HEK293 (cell line): Measurements from ENCODE around the gene SLC38A9.

Source experiments
- CTCF ChIA-PET: fragments of 350-600 bp; formaldehyde crosslinking; extraction: SDS; loops from one replicate; lab custom pipeline; 2021; ENCODE audit warnings: antibody characterized with exemption; lab: Yijun Ruan, JAX
- POLR2A ChIA-PET: fragments of 300-600 bp; formaldehyde crosslinking; extraction: SDS; loops from one replicate; lab custom pipeline; 2020; ENCODE audit warnings: antibody characterized with exemption, inconsistent platforms; lab: Yijun Ruan, JAX
- H3K27ac ChIP-seq: fragments of 200-500 bp; sonication (Bioruptor generic); 2 replicates; pipeline ENCODE4 v1.5.1; 2014; ENCODE audit warnings: low read depth, low read length, control low read depth, inconsistent platforms; ENCODE audit errors: extremely low read depth
- H3K36me3 ChIP-seq, 2 experiments: fragments of 200-500 bp in 1 of 2; sonication (Bioruptor generic) in 1 of 2; 1 replicate in 1 of 2; 2 replicates in 1 of 2; pipeline ENCODE4 v1.5.1; 2014 to 2017; ENCODE audit warnings: inconsistent platforms in 2 of 2, low read length in 2 of 2; ENCODE audit not compliant: control insufficient read depth in 2 of 2, insufficient read depth in 1 of 2
- H3K4me1 ChIP-seq: fragments of 200-500 bp; sonication (Bioruptor generic); 2 replicates; pipeline ENCODE4 v1.5.1; 2014; ENCODE audit warnings: mild to moderate bottlenecking, low read length, inconsistent platforms; ENCODE audit not compliant: control insufficient read depth, insufficient read depth
- H3K4me3 ChIP-seq: 2 replicates; pipeline ENCODE4 v1.5.1; 2011; ENCODE audit warnings: low read depth, mild to moderate bottlenecking, control low read depth, low read length, moderate library complexity
- H3K9me3 ChIP-seq: fragments of 200-500 bp; sonication (Bioruptor generic); 2 replicates; pipeline ENCODE4 v1.5.1; 2014; ENCODE audit warnings: low read depth, low read length, inconsistent platforms; ENCODE audit not compliant: control insufficient read depth, insufficient read depth
- FEZF1 ChIP-seq: fragments of 450-650 bp; formaldehyde crosslinking; IDR thresholded peaks from 2 replicates; pipeline ENCODE4 v1.5.1; 2016; ENCODE audit warnings: missing biosample characterization, missing genetic modification characterization
- GLIS1 ChIP-seq: fragments of 450-650 bp; formaldehyde crosslinking; IDR thresholded peaks from 2 replicates; pipeline ENCODE4 v1.5.1; 2016; ENCODE audit warnings: missing biosample characterization, missing genetic modification characterization
- KLF1 ChIP-seq: fragments of 450-650 bp; formaldehyde crosslinking; IDR thresholded peaks from 2 replicates; pipeline ENCODE4 v1.5.1; 2016; ENCODE audit warnings: missing biosample characterization, missing genetic modification characterization
- PRDM4 ChIP-seq: fragments of 450-650 bp; formaldehyde crosslinking; IDR thresholded peaks from 2 replicates; pipeline ENCODE4 v1.5.1; 2017; ENCODE audit warnings: missing biosample characterization, missing genetic modification characterization
- PRDM6 ChIP-seq: fragments of 450-650 bp; formaldehyde crosslinking; IDR thresholded peaks from 2 replicates; pipeline ENCODE4 v1.5.1; 2017; ENCODE audit warnings: missing biosample characterization, missing genetic modification characterization
- SALL2 ChIP-seq: fragments of 450-650 bp; formaldehyde crosslinking; IDR thresholded peaks from 2 replicates; pipeline ENCODE4 v1.5.0; 2017; ENCODE audit warnings: missing biosample characterization, mild to moderate bottlenecking, missing genetic modification characterization, borderline replicate concordance
- ZBTB44 ChIP-seq: fragments of 450-650 bp; IDR thresholded peaks from 2 replicates; pipeline ENCODE4 v1.5.1; 2018; ENCODE audit warnings: missing biosample characterization, mild to moderate bottlenecking, missing genetic modification characterization
- ZNF114 ChIP-seq: fragments of 450-650 bp; formaldehyde crosslinking; IDR thresholded peaks from 2 replicates; pipeline ENCODE4 v1.5.0; 2017; ENCODE audit warnings: missing biosample characterization, missing genetic modification characterization
- ZNF146 ChIP-seq: fragments of 450-650 bp; formaldehyde crosslinking; IDR thresholded peaks from 2 replicates; pipeline ENCODE4 v1.5.1; 2016; ENCODE audit warnings: missing biosample characterization, missing genetic modification characterization
- ZNF214 ChIP-seq: fragments of 450-650 bp; formaldehyde crosslinking; IDR thresholded peaks from 2 replicates; pipeline ENCODE4 v1.5.1; 2017; ENCODE audit warnings: missing biosample characterization, mild to moderate bottlenecking, missing genetic modification characterization, borderline replicate concordance
- ZNF23 ChIP-seq: fragments of 450-650 bp; formaldehyde crosslinking; IDR thresholded peaks from 2 replicates; pipeline ENCODE4 v1.5.1; 2016; ENCODE audit warnings: missing biosample characterization, missing genetic modification characterization, borderline replicate concordance
- ZNF311 ChIP-seq: fragments of 450-650 bp; formaldehyde crosslinking; IDR thresholded peaks from 2 replicates; pipeline ENCODE4 v1.5.1; 2017; ENCODE audit warnings: missing biosample characterization, missing genetic modification characterization, borderline replicate concordance
- ZNF335 ChIP-seq: fragments of 450-650 bp; formaldehyde crosslinking; conservative IDR thresholded peaks from 2 replicates; pipeline ENCODE4 v1.5.1; 2016; ENCODE audit warnings: missing biosample characterization, missing genetic modification characterization
- ZNF404 ChIP-seq: fragments of 450-650 bp; formaldehyde crosslinking; IDR thresholded peaks from 2 replicates; pipeline ENCODE4 v1.5.1; 2017; ENCODE audit warnings: missing biosample characterization, missing genetic modification characterization
- ZNF426 ChIP-seq: fragments of 450-650 bp; formaldehyde crosslinking; IDR thresholded peaks from 2 replicates; pipeline ENCODE4 v1.5.1; 2017; ENCODE audit warnings: missing biosample characterization, missing genetic modification characterization, mild to moderate bottlenecking, inconsistent platforms, moderate library complexity
- ZNF473 ChIP-seq: fragments of 450-650 bp; formaldehyde crosslinking; IDR thresholded peaks from 2 replicates; pipeline ENCODE4 v1.5.1; 2017; ENCODE audit warnings: missing biosample characterization, missing genetic modification characterization
- ZNF513 ChIP-seq: fragments of 450-650 bp; IDR thresholded peaks from 2 replicates; pipeline ENCODE4 v1.5.1; 2018; ENCODE audit warnings: missing biosample characterization, missing genetic modification characterization
- ZNF549 ChIP-seq: fragments of 450-650 bp; IDR thresholded peaks from 2 replicates; pipeline ENCODE4 v1.5.1; 2018; ENCODE audit warnings: missing biosample characterization, missing genetic modification characterization, mild to moderate bottlenecking, inconsistent platforms, moderate library complexity
- ZNF600 ChIP-seq: fragments of 450-650 bp; formaldehyde crosslinking; IDR thresholded peaks from 2 replicates; pipeline ENCODE4 v1.5.1; 2016; ENCODE audit warnings: missing biosample characterization, missing genetic modification characterization
- ZNF621 ChIP-seq: fragments of 450-650 bp; formaldehyde crosslinking; IDR thresholded peaks from 2 replicates; pipeline ENCODE4 v1.5.1; 2017; ENCODE audit warnings: missing biosample characterization, missing genetic modification characterization
- ZNF629 ChIP-seq: fragments of 450-650 bp; formaldehyde crosslinking; IDR thresholded peaks from 2 replicates; pipeline ENCODE4 v1.5.1; 2017; ENCODE audit warnings: missing biosample characterization, missing genetic modification characterization
- ZNF645 ChIP-seq: fragments of 450-650 bp; formaldehyde crosslinking; IDR thresholded peaks from 2 replicates; pipeline ENCODE4; 2016; ENCODE audit warnings: missing biosample characterization, missing genetic modification characterization
- ZNF658 ChIP-seq: fragments of 450-650 bp; formaldehyde crosslinking; IDR thresholded peaks from 2 replicates; pipeline ENCODE4; 2016; ENCODE audit warnings: missing biosample characterization, missing genetic modification characterization
- ZNF76 ChIP-seq: fragments of 450-650 bp; formaldehyde crosslinking; IDR thresholded peaks from 2 replicates; pipeline ENCODE4; 2016; ENCODE audit warnings: low read depth, missing biosample characterization, missing genetic modification characterization, borderline replicate concordance
- ZSCAN23 ChIP-seq: fragments of 450-650 bp; formaldehyde crosslinking; IDR thresholded peaks from 2 replicates; pipeline ENCODE4 v1.5.1; 2016; ENCODE audit warnings: missing biosample characterization, missing genetic modification characterization
- ZSCAN30 ChIP-seq: fragments of 450-650 bp; IDR thresholded peaks from 2 replicates; pipeline ENCODE4 v1.5.1; 2018; ENCODE audit warnings: missing biosample characterization, mild to moderate bottlenecking, missing genetic modification characterization, moderate library complexity

SLC38A9 gene

GRCh38 chr5:55601628-55602027 lies 110.5 kb downstream of the SLC38A9 start:
- POLR2A ChIA-PET: interaction anchor here (1.0 kb wide), 2 partner anchors 8 to 25 kb away, joined by 3 to 6 read pairs; no protein-coding TSS in a partner anchor

GRCh38 chr5:55601204-55601618 lies 110.9 kb downstream of the SLC38A9 start:
- H3K4me3 ChIP-seq: no peak overlapping the region
- ChIA-PET POLR2A (interaction anchor here (1.0 kb wide), 2 partner anchors 8 to 26 kb away, joined by 3 to 6 read pairs; no protein-coding TSS in a partner anchor), CTCF (no interaction called here)
- peak overlapping the region; percentile 27 for H3K27ac ChIP-seq
- no peaks in the 10 kb centered on the region for H3K9me3 ChIP-seq
- H3K4me1 ChIP-seq: peaks cover 26% of the 10 kb centered on the region
- no peaks in the 10 kb centered on the region for H3K36me3 ChIP-seq
- TF ChIP-seq ZNF629 (tag by site-specific recombination) (0 out of 2 replicates have a peak, but pooled peaks have one; percentile 25), ZSCAN23 (tag by site-specific recombination) (no peak), GLIS1 (peak; percentile 59), ZNF335 (tag by site-specific recombination) (no peak; the same call in 1 of the 2 replicates), ZNF426 (tag by site-specific recombination) (no peak), ZNF645 (no peak), ZNF549 (no peak), PRDM6 (tag by site-specific recombination) (peak; percentile 75), KLF1 (tag by site-specific recombination) (peak; percentile 93), ZNF214 (tag by site-specific recombination) (no peak), ZNF600 (tag by site-specific recombination) (0 out of 2 replicates have a peak, but pooled peaks have one; percentile 30), ZNF146 (tag by site-specific recombination) (no peak), FEZF1 (tag by site-specific recombination) (peak; percentile 95)

More at GRCh38 chr5:55601628-55602027, 110.5 kb downstream of the SLC38A9 start:
- Histone ChIP-seq H3K4me1 (peaks cover 26% of the 10 kb centered on the region), H3K27ac (peak overlapping the region; percentile 27), H3K36me3 (no peaks in the 10 kb centered on the region), H3K4me3 (no peak overlapping the region), H3K9me3 (no peaks in the 10 kb centered on the region)
- no peak for TF ChIP-seq ZNF621
- no peak for TF ChIP-seq ZNF23
- no peak for TF ChIP-seq ZNF658 (tag by site-specific recombination)
- TF ChIP-seq ZNF513 (tag by site-specific recombination): no peak
- no peak for TF ChIP-seq ZNF114 (tag by site-specific recombination)
- no peak for TF ChIP-seq ZNF404 (tag by site-specific recombination)
- TF ChIP-seq ZNF311 (tag by site-specific recombination): no peak
- TF ChIP-seq ZNF76 (tag by site-specific recombination): no peak
- no peak for TF ChIP-seq SALL2
- no peak for TF ChIP-seq ZNF473
- TF ChIP-seq ZBTB44 (tag by site-specific recombination): no peak
- no peak for TF ChIP-seq ZSCAN30
- no peak for TF ChIP-seq PRDM4 (tag by site-specific recombination)
- CTCF ChIA-PET: no interaction called here
